NK-92 treated with Interleukin-12 subunit alpha and Interleukin-12 subunit beta, amount 100 ng/mL, for 24 hours (cell line): ENCODE data around the gene IRS2.

ENCODE experiments used
- DNase-seq: peaks from one replicate; lab custom pipeline; 2025; lab: John Stamatoyannopoulos, UW

IRS2 gene

GRCh38 chr13:109703250-109703649 lies 83.1 kb downstream of the IRS2 start:
- DNase-seq: no peak
